LNCaP clone FGC (cell line): ENCODE results near the gene MBTPS2.

Source experiments
- DNase-seq: peaks from one replicate; pipeline ENCODE4 v3.0.0-alpha.2; 2011; ENCODE audit warnings: low read depth
- H3K4me3 ChIP-seq: 2 replicates; pipeline ENCODE4 v1.5.1; 2011; ENCODE audit warnings: mild to moderate bottlenecking, low read depth, low read length, control low read depth
- TF ChIP-seq, protein P1 (sequence below): IDR thresholded peaks from 2 replicates; pipeline ENCODE4 v1.5.1; 2012; ENCODE audit warnings: mild to moderate bottlenecking; ENCODE audit not compliant: control insufficient read depth, insufficient read depth; ENCODE audit errors: extremely low read depth

MBTPS2 gene

DNA sequence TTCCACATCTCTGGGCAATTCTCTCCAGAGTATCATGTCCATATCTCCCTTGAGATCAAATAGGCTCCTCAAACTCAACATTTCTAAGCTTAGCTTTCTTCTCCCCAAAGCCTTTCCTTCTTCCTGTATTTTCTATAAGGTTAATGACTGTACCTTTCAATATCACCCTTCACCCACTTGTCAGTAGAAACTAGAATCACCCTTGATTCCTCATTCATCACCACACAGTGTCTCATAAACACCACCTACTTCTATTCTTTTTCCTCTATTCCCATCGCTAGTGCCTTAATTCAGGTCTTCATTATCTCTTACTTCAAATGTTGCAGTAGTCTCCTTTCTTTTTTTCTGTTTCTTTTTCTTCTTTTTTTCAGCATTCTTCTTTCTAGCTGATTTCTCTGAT is 72.8 kb downstream of the MBTPS2 start:
- DNase-seq = no peak
- H3K4me3 ChIP-seq = no peak overlapping the region
- TF ChIP-seq, protein P1, sequence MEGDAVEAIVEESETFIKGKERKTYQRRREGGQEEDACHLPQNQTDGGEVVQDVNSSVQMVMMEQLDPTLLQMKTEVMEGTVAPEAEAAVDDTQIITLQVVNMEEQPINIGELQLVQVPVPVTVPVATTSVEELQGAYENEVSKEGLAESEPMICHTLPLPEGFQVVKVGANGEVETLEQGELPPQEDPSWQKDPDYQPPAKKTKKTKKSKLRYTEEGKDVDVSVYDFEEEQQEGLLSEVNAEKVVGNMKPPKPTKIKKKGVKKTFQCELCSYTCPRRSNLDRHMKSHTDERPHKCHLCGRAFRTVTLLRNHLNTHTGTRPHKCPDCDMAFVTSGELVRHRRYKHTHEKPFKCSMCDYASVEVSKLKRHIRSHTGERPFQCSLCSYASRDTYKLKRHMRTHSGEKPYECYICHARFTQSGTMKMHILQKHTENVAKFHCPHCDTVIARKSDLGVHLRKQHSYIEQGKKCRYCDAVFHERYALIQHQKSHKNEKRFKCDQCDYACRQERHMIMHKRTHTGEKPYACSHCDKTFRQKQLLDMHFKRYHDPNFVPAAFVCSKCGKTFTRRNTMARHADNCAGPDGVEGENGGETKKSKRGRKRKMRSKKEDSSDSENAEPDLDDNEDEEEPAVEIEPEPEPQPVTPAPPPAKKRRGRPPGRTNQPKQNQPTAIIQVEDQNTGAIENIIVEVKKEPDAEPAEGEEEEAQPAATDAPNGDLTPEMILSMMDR = no peak

DNA sequence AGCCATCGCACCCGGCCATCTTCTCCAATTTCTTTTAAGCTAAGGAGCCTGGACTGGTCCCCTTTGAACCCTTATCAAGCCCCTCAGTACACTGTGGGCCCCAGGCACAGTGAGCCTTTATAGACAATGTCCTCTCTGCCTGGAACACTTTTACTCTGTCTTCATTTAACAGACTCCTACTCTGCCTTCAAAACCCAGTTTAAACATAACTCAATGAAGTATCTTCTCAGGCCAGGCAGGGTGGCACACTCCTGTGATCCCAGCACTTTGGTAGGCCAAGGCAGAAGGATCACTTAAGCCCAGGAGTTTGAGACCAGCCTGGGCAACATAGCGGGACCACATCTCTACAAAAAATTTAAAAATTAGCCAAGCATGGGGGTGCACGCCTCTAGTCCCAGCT is 73.6 kb downstream of the MBTPS2 start:
- H3K4me3 ChIP-seq = no peak overlapping the region
- TF ChIP-seq, protein P1 = no peak
- no peak for DNase-seq

DNA sequence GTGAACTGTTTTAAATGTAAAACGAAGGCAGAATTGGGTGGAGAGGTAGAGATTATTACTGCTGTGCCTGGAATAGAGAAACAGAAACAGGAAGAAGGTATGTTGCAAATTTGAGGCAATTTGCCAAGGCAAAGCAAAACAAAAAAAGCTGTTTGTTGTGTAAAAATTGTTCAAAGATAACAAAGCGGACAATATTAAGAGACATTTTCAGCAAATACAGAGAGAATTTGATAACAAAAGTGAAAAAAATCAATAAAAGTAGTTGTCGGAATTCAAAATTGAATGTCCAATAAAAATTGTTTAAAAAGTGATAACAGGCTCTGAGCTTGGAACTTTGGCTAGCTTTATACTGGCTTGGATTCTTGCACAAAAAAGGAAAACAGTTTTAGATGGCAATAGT is 86.7 kb downstream of the MBTPS2 start:
- DNase-seq = no peak
- TF ChIP-seq, protein P1 = no peak
- H3K4me3 ChIP-seq = no peak overlapping the region

GRCh38 chrX:21926527-21927278 is 87.3 kb downstream of the MBTPS2 start:
- H3K4me3 ChIP-seq = no peak overlapping the region
- TF ChIP-seq, protein P1 = no peak
- no peak for DNase-seq

- TF ChIP-seq, protein P1 = no peak
- H3K4me3 ChIP-seq = no peak overlapping the region
- DNase-seq = no peak
Measured at GRCh38 chrX:21929209-21929608, 89.8 kb downstream of the MBTPS2 start.

DNA sequence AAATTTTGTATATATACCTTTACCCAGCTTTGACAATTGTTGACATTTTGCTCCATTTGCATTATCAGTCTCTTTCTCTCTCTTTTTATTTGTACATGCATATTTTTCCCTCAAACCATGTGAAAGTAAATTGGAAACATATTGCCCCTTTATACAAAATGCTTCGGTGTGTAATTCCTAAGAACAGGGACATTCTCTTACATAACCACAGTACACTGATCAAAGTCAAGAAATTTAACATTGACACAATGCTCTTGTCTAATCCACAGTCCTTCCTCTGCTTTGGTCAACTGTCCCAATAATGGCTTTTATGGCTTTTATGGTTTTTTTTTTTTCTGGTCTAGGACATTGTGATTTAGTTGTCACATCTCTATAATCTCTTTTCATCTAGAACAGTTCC is 91.6 kb downstream of the MBTPS2 start:
- DNase-seq = no peak
- no peak overlapping the region for H3K4me3 ChIP-seq
- TF ChIP-seq, protein P1 = no peak
